LNCaP clone FGC (cell line): ENCODE measurements around the gene SPINK8.

Experiments used
- DNase-seq: peaks from one replicate; pipeline ENCODE4 v3.0.0-alpha.2; 2011; ENCODE audit warnings: low read depth
- H3K4me3 ChIP-seq: 2 replicates; pipeline ENCODE4 v1.5.1; 2011; ENCODE audit warnings: mild to moderate bottlenecking, low read depth, low read length, control low read depth
- TF ChIP-seq, protein P1 (sequence below): IDR thresholded peaks from 2 replicates; pipeline ENCODE4 v1.5.1; 2012; ENCODE audit warnings: mild to moderate bottlenecking; ENCODE audit not compliant: control insufficient read depth, insufficient read depth; ENCODE audit errors: extremely low read depth

The SPINK8 gene

DNA sequence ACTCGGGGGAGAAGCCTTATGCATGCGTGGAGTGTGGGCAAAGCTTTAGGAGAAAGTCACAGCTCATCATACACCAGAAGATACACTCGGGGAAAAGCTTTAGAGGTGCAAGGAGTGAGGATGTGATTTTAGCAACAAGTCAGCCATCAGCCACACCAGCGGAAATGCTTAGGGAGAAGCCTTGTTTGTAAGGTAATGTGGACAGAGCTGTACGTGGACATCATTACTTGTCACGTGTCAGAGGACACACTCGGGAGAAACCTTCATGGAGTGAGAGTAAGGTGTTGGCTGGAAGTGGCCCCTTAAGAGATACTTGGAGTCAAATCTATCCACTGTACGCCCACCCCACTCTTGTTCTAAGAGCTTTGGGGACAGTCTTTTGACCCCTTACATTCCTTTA, 63.9 kb downstream of the SPINK8 start:
- TF ChIP-seq, protein P1, sequence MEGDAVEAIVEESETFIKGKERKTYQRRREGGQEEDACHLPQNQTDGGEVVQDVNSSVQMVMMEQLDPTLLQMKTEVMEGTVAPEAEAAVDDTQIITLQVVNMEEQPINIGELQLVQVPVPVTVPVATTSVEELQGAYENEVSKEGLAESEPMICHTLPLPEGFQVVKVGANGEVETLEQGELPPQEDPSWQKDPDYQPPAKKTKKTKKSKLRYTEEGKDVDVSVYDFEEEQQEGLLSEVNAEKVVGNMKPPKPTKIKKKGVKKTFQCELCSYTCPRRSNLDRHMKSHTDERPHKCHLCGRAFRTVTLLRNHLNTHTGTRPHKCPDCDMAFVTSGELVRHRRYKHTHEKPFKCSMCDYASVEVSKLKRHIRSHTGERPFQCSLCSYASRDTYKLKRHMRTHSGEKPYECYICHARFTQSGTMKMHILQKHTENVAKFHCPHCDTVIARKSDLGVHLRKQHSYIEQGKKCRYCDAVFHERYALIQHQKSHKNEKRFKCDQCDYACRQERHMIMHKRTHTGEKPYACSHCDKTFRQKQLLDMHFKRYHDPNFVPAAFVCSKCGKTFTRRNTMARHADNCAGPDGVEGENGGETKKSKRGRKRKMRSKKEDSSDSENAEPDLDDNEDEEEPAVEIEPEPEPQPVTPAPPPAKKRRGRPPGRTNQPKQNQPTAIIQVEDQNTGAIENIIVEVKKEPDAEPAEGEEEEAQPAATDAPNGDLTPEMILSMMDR = no peak
- no peak for DNase-seq
- H3K4me3 ChIP-seq = no peak overlapping the region

DNA sequence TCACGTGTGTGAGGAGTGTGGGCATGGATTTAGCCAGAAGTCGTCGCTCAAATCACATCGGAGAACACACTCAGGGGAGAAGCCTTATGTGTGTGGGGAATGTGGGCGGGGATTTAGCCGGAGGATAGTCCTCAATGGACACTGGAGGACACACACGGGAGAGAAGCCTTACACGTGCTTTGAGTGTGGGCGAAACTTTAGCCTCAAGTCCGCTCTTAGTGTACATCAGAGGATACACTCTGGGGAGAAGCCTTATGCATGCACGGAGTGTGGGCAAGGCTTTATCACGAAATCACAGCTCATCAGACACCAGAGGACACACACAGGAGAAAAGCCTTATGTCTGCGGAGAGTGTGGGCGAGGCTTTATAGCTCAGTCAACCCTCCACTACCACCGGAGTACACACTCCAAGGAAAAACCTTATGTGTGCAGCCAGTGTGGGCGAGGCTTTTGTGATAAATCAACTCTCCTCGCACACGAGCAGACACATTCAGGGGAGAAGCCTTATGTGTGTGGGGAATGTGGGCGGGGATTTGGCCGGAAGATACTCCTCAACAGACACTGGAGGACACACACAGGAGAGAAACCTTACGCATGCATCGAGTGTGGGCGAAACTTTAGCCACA, 64.4 kb downstream of the SPINK8 start:
- DNase-seq = no peak
- TF ChIP-seq, protein P1 = no peak
- no peak overlapping the region for H3K4me3 ChIP-seq

DNA sequence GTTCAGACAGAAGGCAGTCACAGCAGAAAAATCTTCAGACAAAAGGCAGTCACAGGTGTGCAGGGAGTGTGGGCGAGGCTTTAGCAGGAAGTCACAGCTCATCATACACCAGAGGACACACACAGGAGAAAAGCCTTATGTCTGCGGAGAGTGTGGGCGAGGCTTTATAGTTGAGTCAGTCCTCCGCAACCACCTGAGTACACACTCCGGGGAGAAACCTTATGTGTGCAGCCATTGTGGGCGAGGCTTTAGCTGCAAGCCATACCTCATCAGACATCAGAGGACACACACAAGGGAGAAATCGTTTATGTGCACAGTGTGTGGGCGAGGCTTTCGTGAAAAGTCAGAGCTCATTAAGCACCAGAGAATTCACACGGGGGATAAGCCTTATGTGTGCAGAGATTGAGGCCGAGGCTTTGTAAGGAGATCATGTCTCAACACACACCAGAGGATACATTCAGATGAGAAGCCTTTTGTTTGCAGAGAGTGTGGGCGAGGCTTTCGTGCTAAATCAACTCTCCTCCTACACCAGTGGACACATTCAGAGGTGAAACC, 65.0 kb downstream of the SPINK8 start:
- DNase-seq = no peak
- H3K4me3 ChIP-seq = no peak overlapping the region
- TF ChIP-seq, protein P1 = no peak

DNA sequence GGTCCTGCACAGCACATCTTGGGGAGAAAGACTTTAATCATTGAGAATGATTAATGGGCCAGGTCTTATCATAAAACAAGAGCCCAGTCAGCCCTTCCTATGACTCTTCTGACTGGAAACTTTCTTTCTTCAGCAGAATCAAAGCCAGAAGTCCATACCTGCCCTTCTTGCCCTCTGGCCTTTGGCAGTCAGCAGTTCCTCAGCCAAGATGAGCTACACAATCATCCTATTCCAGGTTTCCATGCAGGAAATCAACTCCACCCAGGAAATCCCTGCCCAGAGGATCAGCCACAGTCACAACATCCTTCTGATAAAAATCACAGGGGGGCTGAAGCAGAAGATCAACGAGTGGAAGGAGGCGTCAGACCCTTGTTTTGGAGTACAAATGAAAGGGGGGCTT, 65.7 kb downstream of the SPINK8 start:
- no peak overlapping the region for H3K4me3 ChIP-seq
- no peak for DNase-seq
- TF ChIP-seq, protein P1 = no peak

DNA sequence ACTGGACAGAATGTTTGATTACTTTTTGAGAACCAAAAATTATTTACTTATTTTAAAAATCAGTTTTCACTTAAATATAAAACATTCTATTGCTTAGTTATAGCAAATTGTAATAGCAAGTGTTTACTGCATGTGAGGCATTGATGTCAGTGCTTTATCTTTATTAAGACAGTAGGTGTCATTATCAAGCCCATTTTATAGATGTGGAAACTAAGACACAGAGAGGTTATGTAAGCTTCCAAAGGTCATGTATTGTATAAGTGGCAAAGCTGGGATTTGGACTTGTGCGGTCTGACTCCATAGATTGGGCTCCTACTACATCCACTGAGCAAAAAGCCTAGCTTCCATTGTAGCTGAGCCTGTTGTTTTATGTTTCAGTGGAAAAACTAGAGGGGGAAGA, 74.9 kb downstream of the SPINK8 start:
- no peak for DNase-seq
- no peak overlapping the region for H3K4me3 ChIP-seq

More for the DNA sequence above, 74.9 kb downstream of the SPINK8 start:
- TF ChIP-seq, protein P1 = no peak
